Activated T-cell treated with anti-CD3 and anti-CD28 coated beads for 48 hours (primary cell): ENCODE results near the gene PRDM1.

ENCODE experiments used
- DNase-seq: peaks from one replicate; pipeline ENCODE4 v3.0.0-alpha.2; 2020; ENCODE audit warnings: low read depth

The PRDM1 gene

DNA sequence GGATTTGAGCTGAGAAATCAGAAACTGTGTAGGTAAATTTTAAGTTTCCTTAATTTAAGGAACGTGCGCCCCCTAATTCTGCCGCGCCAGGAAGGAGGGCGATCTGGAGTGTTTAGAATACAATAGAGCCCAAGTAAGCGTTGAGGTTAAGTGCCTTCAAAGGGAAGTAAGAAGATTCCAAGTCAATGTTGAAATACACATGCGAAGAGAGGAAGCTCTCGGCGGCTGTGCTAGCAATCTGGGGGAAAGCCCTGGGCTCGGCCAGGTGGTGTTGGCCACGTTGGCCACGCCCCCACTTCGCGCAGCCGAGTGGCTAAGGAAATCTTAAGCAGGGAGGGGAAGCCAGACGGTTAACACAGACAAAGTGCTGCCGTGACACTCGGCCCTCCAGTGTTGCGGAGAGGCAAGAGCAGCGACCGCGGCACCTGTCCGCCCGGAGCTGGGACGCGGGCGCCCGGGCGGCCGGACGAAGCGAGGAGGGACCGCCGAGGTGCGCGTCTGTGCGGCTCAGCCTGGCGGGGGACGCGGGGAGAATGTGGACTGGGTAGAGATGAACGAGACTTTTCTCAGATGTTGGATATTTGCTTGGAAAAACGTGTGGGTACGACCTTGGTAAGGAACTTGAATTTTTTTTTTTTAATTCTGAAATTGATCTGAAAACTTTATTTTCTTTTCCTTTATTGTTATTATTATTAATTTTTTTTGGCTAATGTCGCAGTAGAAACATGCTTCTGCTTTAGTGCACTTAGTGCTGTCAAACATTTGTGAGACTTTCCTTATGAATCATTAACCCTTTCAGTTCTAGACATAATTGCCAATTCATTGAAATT is at the start of gene PRDM1:
Gene PRDM1, plus strand, starts transcription at position 353 of the 830 bp plus-strand sequence. Its CDS starts 218 bp downstream, at position 571.
- DNase-seq: peak; percentile 73

DNA sequence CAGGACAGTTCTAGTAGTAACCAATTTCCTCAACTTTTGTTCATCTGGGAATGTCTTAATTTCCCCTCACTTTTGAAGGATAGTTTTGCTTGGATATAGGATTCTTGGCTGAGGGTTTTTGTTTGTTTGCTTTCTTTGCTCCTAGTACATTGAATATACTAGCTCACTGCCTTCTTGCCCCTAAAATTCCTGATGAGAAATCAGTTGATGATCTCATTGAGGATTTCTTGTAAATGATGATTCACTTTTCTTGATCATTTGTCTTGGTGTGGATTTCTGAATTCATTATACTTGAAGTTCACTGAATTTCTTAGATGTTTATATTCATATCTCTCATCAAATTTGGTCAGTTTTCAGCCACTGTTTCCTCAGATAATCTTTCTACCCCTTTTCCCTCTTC is 49.1 kb upstream of the PRDM1 start:
- no peak for DNase-seq

DNA sequence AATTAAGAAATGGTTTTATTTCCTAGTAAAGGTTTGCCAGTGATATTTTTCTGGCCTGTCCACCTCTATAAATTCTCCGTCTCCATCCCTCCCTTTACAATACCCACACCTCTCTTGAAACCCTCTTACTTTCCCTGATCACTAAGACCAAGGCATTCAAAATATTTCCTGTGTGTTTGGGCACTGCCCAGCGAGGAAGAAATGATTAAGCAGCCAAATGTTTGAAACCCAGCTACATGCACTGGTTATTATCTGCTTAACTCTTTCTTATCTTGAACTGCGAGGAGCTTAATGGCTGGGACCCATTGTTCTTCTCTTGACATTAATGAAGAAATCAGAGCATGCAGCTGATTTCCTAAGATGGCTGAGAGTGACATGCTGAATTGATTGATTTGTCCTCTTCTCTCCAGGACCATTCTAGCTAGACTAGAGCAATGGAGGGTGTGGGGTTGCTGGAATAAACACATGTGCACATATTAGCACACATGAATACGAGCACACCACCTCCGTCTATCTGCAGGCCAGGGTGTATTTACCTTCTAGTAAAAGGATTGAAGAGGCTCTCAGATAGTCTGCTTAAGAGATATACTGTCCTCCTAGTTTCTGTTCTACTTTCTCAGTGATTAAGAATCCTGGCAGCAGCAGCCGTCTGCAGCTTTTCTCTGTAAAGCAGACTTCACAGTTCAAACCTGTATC is 46.1 kb upstream of the PRDM1 start:
- DNase-seq: no peak

DNA sequence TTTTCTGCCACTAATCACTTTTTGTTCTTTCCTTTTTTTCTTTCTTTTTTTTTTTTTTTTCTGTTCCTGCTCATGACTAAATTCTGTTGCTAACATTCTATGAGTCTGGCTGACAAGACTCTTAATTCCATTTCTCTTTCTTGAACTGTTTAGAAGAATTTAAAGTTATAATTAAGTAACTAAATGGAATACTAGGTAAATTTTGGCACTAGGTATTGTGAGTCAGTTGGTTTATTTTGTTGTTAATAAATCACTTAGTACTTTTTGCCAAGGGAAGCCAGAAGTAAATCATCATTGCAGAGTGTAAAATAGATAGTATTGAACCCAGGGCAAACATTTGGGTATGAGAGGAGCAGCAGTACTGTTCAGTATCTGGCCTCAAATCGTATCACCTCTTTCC is 42.0 kb upstream of the PRDM1 start:
- DNase-seq: no peak

DNA sequence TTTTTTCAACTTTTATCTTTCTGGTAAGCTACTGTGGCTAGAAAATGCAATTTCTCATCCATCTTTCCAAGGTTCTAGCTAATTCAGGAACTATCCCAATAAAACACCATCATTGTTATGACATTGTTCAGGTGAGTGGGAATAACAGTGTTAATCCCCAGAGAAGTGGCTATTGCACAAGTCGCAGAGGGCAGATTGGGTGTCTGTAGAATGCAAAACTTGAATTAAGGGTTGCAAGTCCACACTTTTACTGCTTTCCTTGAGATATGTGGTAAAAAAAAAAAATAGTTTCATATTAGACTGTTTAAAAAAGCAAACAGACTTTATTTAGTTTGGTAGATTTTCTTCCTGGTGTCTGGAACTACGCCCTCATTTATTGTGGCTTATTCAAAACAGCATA is 41.1 kb upstream of the PRDM1 start:
- DNase-seq: no peak

DNA sequence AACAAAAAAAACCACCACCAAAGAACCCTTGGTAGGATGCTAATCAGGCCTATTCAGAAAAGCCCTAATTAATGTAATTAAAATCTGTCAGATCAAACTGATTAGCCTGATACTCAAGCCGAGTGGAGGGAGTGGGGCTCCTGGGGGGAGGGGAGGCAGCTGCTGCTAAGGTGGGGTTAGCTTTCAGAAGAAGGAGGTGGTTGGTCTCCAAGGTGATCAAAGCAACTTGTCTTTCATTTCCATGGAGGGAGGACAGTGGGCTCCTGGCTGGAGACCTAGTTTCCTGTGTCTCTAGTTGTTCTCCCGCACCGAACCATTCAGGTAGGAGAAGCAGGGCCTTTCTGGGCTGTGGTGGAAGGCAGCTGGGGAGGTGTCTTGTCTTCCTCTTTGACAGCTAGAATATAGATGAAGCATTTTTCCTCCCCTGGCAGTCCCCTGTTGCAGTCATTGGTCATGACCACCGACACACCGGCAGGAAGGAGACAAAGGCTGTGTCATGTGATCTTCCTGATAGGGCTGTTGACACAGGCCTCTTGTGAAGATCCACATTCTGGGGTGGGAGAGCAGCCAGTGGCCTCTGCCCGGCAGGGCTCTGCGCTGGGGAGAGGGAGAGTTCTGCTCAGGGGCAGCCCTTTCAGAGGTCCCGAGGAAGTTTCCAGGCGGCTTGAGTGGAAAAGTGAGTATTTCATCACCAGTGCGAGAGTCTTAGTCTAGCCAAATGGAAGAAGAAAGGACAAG is 39.9 kb upstream of the PRDM1 start:
- DNase-seq: no peak

DNA sequence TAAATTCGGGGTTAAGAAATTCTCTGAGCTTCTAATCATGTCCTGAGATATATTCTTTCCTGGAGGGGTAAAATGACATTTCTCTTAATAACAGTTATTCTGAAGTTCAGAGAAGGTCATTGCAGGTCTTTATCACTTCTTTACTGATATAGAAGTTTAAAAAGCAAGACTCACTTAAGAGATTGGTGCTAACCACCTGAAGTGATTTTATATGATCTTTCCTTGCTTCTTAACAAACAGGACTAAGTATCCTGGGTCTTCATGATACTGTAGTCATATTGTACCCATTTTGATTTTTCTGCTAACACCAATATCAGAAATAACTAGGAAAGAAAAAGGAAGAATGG is 39.3 kb upstream of the PRDM1 start:
- DNase-seq: no peak

DNA sequence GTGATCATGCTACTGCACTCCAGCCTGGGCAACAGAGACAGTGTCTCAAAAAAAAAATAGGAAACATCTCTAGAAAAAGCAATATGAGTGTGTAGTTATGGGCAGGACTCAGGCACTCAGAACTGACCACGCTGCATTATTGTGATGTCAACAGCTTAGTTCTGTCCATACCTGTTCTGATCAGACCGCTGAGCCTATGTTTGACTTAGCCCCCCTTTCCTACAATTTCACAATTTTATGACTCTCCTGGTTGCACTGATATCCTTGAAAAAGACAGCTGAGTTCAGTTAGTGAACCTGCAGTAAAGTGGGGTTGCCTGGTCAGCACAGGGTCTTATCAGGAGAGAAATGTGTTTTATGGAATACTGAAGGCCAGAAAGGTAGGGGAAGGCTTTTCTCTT is 37.8 kb upstream of the PRDM1 start:
- no peak for DNase-seq

DNA sequence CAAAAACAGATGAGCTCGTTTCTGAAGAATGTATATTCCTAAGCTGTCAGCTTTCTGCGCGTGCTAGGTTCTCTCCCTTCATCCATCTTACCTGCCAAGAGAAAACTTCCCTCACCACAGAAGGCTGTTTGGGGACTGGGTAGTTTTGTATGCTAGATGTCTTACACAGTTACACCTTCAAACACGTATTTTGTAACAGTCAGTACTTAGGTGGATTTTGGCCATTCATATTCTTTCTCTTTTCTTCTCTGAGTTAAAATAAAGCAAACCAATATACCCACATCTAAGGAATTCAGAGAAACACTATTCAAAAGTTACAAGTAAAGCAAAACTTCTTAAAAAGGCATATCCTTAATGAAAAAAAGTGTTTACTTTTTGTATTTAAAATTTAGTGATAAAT is 35.6 kb upstream of the PRDM1 start:
- no peak for DNase-seq

DNA sequence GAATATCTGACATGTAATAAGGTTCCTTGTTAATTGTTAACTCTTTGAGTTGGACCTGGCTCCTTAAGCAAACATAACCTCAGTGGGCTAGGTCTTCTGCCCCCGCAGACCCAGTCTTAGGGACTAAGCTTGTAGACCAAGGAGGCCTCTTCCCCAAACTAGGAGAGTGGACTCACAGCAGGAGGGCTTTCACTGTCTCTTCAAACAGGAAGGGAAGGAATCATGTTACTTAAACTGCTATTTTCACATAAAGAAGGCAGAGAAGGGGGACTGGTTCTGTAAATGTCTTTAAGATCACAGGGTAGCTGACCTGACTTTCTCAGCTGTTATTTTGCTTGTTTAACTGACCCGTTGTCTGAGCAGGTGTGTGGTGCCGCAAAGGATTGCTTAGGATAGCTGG is 34.9 kb upstream of the PRDM1 start:
- DNase-seq: no peak

DNA sequence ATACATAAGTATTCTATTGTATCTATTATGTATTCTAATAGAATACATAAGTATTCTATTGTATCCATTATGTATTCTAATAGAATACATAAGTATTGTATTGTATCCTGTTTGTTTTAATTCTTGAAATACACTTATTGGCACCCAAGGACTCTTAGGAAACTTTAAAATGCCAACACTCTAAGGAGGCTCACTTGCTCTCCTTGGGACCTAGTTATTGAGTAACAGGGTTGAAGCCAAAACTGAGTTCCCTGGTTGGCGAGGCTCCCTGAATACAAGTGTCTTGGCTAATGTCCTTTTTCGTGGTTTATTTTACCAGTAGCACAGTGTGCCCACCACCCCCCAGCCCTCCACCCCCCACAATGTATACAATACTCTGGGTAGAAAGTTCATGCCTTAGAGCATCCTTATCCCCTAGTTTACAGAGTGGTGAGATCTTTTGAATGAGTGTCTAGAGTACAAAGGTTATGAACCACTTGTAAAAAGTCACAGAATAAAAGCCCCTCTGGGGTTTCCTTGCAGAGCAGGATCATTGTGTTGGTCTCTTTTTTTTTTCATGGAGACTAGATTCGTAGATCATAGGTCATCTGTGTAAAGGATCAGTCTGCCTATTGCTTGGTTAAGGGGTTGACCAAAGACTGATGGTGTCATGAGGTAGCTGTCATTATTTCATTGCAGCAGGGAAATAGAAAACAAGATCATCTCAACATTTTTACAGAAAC is 32.5 kb upstream of the PRDM1 start:
- DNase-seq: no peak

DNA sequence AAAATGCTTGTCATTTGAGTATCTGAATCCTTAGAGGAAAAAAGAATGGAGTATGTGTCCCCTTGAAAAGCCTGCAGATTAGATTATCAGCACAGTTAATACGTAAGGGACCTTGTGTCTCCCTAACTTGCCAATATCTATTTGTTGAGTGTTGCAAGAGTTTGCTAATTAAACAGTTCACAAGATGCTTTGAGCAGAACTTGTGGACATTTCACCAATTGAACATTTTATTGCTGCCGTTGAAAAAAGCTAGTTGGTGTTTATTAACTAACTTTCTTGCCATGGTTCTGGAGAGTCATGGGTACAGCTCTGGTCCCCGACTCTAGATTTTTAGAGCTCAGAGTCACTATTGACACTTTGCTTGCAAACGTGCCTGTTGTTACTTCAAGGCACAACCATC is 30.6 kb upstream of the PRDM1 start:
- DNase-seq: no peak

DNA sequence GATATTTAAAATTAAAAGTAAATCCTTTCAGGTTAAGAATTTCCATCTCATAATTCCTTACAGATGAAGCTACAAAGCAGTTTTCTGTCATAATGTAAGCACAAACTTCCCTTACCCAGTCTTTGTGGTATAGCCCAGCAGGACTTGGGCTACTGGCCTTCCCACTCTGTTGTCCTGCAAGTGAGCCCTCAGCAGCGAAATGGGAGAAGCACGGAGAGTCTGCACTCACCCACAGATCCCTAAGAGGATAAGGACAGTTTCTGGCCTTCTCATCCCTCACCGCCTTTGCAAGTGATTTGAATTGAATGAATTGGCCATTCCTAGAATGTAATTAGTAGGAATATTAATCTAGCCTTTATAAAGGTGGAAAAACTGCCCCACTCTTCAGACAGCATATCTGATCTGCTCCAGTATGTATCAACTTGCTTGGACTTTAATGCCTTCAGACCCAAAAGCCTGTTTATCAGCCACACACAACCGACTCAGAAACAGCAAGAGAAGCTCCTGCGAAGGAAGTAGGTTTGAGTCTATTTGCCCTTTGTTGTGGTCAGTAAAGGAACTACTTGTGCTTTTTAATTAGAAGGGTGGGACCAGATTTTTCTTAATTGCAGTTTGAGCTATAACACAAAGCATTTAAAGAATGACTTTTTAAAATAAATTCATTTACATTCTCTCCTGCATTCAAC is 29.9 kb upstream of the PRDM1 start:
- no peak for DNase-seq

DNA sequence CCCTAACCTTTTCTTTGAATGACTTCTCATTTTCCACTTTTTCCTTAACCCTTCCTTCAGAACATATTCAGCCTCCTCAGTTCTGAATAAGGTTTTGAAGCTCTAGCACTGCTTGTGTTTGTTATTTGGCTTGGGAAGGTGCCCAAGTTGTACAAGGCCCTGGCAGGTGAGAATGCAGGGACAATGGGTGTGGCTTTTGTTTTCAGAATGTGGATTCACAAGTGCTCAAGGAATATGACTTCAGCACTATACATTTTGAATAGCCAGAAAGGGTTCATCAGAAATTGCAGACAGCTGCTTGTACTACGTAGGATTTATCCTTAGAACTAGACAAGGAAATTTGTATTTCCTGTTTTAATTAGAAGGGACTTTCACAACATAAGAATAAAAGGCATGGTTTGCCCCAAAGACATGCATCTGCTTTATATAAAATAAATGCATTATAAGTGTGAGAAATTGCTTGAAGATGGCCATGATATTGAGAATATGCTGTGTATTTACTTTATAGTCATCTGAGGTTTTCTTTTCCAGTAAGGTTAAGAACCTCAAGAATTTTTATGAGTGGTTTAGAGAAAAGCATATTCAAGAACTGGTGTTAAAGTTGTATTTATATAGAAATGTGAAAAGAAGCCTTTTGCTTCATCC is 29.3 kb upstream of the PRDM1 start:
- no peak for DNase-seq

DNA sequence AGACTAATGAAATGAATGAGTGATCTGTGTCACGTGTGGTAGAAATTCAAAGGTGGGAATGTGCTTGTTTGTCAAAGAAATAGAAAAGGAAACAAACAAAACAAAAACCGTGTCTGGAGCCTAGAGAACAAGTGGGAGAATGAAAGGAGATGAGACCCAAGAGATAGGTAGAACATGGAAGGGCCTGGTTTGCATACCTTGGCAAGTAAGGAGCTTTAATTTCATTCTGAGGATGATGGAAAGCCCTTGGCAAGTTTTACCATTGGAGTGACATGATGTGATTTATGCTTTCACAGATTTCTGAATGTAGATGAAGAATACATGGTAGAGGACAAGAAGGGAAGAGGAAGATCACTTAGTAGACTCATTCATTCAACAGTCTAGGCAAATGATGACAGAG is 26.8 kb upstream of the PRDM1 start:
- no peak for DNase-seq

DNA sequence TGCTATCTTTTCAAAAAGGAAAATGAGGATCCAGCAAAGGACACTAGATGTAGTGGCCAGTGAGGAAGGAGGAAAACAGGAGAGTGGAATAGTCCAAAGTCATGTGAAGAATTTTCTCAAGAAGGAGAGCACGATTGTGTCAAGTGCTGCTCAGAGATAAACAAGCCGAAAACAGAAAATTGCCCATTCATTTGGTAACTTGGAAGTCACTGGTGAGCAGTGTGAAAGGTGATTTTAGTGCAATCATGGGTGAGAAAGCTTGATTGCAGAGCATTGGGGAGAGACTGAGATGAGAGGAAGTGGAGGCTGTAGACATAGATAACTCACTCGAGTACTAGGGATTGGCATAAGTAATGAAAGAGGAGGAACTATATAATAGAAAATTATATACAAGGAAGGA is 26.0 kb upstream of the PRDM1 start:
- DNase-seq: no peak

DNA sequence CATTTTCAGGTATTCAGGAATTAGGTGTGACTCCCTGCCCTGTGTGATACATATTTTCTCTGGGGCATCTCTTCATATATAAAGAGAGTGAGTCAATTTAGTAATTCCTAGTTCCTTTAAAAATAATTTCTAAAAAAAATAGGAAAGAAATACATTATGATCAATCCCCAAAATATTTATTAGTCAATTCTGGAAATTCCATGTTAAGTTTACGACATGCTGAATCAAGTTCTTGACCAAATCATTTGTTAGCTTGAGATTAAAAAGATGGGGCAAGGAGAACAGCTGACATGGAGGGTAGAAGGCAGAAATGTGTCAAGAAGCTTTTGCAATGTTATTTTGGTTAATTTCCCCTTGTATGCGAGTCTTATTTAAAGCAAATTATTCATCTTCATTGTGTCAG is 22.7 kb upstream of the PRDM1 start:
- DNase-seq: no peak

DNA sequence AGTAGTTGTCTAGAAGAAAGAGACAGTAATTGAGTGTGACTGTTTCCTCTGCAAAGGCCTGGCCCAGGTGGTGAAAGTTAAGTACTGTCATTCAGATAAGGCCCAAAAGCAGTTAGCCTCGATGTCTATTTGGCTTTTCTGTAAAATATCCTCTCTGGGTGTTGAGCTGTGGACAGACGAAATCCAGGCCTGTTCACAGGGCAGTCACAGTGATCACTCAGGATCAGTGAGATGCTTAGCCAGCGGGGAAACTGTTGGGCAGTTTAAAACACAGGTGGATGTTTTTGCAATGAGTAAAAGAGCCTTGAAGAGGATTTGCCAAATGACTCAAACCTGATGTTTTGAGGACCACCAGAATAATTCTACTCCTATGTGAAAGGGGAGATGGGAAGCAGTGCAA is 22.0 kb upstream of the PRDM1 start:
- no peak for DNase-seq

DNA sequence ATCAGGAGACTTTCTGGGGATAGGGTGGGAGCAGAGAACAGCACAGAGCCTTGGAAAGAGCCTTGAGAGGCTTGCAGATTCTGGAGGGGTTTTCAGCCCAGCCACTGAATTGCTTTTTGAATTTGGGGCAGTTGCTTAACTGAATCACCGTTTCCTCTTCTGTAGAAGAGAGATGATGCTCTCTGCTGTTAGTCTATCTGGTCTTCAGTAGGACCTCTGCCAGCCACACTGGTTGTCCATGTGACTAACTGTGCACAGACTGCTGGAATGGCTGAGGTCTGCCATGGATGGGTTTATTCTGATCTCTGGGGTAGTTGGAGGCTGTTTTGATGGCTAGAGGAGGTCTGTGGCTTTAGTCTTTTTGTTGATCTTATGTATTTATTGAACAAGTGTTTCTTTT is 21.4 kb upstream of the PRDM1 start:
- no peak for DNase-seq

DNA sequence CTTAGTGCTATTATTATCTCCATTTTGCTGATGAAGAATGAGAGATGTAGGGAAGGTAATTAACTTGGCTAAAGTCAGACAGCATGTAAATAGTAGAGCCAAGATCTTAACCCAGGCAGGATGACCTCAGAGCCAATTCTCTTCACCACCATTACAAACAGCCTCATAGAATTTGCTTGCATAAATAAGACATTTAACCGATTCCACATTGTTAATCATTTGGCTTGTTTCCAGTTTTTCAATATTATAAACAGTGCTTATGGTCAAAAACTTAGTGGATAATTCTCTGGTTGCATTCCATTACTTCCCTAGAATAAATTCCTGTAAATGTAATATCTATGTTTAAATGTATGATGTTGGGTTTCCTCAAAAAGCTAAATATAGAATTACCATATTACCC is 19.1 kb upstream of the PRDM1 start:
- DNase-seq: no peak

DNA sequence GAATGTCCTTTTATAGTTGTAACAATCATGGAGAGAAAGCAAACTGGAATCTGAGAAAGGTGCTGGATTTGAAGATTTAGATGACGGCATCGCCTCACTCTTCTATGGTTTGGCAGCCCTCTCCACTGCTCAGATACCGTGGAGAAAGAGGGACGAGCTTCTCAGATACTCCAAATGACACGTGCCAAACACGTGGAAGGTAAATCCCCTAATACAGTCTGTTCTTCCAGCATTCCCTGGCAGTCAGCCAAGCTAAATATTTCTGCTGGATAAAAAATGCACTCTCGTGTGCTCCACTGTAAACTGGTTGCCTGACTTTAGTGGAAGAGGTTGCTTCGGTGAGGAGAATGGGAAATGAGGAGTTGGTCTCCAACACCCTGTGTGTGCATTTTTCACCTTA is 16.7 kb upstream of the PRDM1 start:
- no peak for DNase-seq
